H1 (cell line): ENCODE data around the gene ARHGAP26. TPM values are rescaled to one million over a fixed set of nuclear protein-coding genes. Genes with fewer than 3 reads are reported as not detected.

Experiments used
- CTBP2 ChIP-seq: IDR thresholded peaks from 2 replicates; pipeline ENCODE4 v1.7.0; 2011; ENCODE audit warnings: borderline replicate concordance, mild to moderate bottlenecking, moderate library complexity, mixed read lengths, low read length; ENCODE audit not compliant: insufficient read depth, insufficient read length
- polyA plus RNA-seq, 7 experiments: library from polyadenylated mRNA; depleted of rRNA in 3 of 7; stranded (reverse) in 5 of 7; unstranded in 2 of 7; fragments of >200 nt in 5 of 7; fragments of 200-250 nt in 2 of 7; gene quantifications; 1 replicate in 5 of 7; 2 replicates in 1 of 7; 4 replicates in 1 of 7; pipeline versions ENCODE4 v1.2.1 to v1.2.3, GENCODE V29; 2011 to 2013; ENCODE audit warnings: missing spikeins in 2 of 7, mixed read lengths in 2 of 7
- total RNA-seq: library from RNA; stranded (reverse); fragmentation: NEBNext Ultra II Directional; extraction: Animal tissue kit (Norgen Biotek cat#: 25700); gene quantifications from 2 replicates; pipeline ENCODE4 v1.2.1, GENCODE V29; 2021

The ARHGAP26 gene
- total and polyA plus RNA-seq, 2 of the 8 experiments (the other 6 are each of a cell fraction or from before 2014, with no cell fraction given): 7.1 to 24.8 TPM

- no peak for TF ChIP-seq CTBP2
Observed at GRCh38 chr5:142796492-142797109, 26.4 kb downstream of the ARHGAP26 start (continued).
